HCT116 (cell line): Measurements from ENCODE around the gene TLN1.

Experiments
- EZH2phosphoT487 ChIP-seq: fragments of 200-600 bp; IDR thresholded peaks from 2 replicates; pipeline ENCODE4 v1.6.1; 2018; ENCODE audit warnings: antibody characterized with exemption, borderline replicate concordance
- SIN3A ChIP-seq: IDR thresholded peaks from 2 replicates; pipeline ENCODE4 v1.6.1; 2012; ENCODE audit warnings: low read depth

DNA sequence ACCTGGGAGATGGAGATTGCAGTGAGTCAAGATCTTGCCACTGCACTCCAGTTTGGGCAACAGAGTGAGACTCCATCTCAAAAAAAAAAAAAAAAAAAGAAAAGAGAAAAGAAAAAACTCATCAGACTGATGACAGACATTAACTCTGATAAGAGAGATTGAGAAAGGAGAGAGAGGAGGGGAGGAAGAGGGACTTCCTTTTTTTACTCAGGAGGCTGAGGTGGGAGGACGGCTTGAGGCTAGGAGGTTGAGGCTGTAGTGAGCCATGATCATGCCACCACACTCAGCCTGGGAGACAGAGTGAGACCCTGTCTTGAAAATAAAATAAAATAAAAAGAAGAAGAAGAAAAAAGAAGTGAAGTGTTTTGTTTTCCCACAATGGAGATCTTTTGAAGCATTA is 31.8 kb upstream of the TLN1 start:
- no peak for TF ChIP-seq EZH2phosphoT487
- TF ChIP-seq SIN3A = no peak
